Activated CD4-positive, alpha-beta T cell treated with anti-CD3 and anti-CD28 coated beads, Interleukin-2, amount 50 U/mL, for 4 hours (primary cell): ENCODE results near the gene AGBL4.

Experiments used
- DNase-seq, 2 experiments: peaks; one replicate each; pipeline ENCODE4 v3.0.0-alpha.2; 2020

AGBL4 gene

DNA sequence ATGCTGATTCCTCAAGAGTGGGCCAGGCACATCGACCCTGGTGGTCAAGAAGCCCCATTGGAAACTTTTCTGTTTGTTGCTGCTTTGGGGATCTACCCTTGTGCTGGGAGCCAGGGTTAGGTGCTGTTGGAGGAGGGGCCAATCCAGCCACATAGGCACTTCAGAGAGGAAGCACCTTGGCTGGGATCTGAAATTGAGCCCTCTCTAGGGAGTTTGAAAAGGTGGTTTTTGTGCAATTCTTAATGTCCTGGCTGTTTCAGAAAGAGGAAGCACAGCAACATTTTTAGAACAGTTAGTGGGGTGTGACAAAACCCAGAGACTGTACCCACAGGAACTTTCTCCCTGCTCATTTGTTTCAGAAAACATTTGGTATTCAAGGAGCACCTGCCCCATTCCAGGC is 1229.9 kb downstream of the AGBL4 start:
- no peak for DNase-seq

DNA sequence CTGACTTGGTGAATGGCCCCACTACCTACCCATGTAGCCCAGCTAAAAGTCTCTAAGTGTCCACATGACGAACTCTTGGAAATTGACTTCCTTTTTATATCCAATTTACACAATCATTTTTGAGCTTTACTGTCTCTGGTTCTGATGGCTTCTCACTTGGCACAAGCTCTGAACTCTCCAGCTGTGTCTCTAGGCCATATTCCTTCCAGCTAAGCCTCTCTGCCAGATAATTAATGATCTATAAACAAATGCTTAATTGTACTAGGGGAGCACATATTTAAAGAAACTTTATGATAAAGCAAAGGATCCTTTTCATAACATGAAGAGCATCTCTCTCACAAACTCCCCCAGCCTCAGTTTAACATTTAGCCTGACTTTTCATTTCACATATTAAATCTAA is 1230.8 kb downstream of the AGBL4 start:
- DNase-seq: no peak

DNA sequence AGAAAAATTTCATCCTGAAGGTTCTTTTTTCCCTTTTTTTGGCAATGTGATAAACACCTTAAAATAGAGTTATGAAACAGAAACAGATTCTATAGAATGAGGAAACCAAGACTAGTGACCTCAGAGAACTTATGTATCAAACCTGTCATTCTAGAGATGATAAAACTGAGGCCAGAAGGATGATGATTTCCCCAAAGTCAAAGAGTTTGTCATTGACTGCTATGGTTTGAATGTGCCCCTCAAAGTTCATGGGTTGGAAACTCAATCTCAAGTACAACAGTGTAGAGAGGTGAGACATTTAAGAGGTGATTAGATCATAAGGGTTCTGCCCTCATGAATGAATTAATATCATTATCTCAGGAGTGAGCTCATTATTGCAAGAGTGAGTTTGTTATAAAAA is 1233.4 kb downstream of the AGBL4 start:
- no peak for DNase-seq

DNA sequence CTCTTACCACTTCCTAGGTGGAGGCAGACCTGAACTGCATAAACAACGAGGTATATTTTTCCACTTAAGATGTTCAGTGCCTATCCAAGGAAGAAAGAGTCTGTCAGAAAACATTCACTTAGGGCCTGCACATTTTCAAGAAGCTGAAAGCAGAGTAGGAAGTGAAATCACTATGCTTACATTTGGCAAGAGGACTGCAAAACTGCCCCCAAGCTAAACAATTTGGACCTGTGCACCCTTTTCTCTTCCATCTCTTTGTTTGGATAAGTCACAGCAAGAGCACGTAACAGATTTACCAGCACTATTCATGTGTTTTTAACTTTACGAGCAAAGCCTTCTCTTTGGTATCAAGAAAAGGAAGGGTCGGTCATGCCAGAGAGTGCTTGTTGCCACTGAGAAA is 1233.9 kb downstream of the AGBL4 start:
- no peak for DNase-seq

GRCh38 chr1:48785869-48786268 is 1237.9 kb downstream of the AGBL4 start:
- DNase-seq: no peak

GRCh38 chr1:48784301-48784700 is 1239.5 kb downstream of the AGBL4 start:
- DNase-seq: no peak

DNA sequence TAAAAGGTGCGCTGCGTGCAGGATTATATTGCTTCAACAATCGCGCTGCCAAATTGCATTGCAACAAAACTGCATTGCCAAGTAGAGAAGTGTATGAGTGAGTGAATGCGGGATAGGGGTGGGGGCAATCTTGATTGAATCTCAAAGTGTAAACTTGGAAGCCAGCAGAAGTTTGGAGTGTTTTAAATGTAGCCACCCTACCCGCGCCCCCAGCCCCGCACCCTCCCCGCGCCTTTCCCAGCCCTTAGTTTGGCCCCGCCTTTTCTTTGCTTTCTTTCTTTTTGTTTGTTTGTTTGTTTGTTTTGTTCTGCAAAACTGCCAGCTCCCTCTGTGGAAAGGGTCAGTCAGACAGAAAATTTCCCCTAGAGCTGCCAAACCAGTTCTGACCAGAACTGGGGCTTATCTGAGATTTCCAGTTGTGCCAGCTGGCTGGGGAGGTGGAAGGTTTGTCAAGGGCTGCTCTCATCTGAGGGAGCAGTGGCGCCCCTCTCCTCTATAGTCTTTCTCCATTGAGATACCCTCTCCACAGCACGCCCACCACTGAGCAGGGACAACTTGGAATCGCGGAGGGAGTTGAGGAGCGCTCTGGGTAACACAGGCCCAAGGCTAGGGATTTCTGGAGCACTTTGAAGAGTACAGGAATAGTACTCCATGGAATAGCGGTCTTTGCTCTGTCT is 1246.4 kb downstream of the AGBL4 start:
- DNase-seq: no peak

- peak; percentile 34 to 37 for DNase-seq
Measured at GRCh38 chr1:48776393-48777218, 1247.1 kb downstream of the AGBL4 start, which contains the start of gene BEND5. BEND5 (minus strand) TSS chr1:48776891; CDS start chr1:48776831, 60 bp downstream.

GRCh38 chr1:48775831-48776392 is 1247.8 kb downstream of the AGBL4 start:
- DNase-seq: no peak

GRCh38 chr1:48773133-48773532 is 1250.6 kb downstream of the AGBL4 start:
- no peak for DNase-seq

DNA sequence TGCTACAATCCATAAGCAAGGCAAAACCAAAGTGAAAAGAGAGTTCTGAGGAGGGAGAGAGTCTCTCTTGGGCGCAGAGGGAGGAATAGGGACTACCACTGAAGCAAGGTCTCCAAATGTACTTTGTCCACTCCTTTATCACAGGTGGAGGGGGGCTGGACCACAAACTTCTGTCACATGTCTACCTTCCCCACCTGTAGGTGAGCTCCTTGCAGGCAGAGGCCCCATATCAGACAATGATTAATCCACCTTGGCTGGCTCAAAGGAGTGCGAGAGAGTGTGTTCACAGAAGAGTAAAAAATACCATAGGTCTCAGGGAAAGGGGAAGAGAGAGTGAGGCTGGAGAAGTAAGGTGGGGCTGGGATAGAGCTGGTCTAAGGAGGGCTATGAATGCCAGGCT is 1251.5 kb downstream of the AGBL4 start:
- no peak for DNase-seq

GRCh38 chr1:48771561-48771960 is 1252.2 kb downstream of the AGBL4 start:
- DNase-seq: no peak

- DNase-seq: no peak
Measured at GRCh38 chr1:48767975-48768510, 1255.7 kb downstream of the AGBL4 start.

- no peak for DNase-seq
Measured at GRCh38 chr1:48765335-48765734, 1258.4 kb downstream of the AGBL4 start.

DNA sequence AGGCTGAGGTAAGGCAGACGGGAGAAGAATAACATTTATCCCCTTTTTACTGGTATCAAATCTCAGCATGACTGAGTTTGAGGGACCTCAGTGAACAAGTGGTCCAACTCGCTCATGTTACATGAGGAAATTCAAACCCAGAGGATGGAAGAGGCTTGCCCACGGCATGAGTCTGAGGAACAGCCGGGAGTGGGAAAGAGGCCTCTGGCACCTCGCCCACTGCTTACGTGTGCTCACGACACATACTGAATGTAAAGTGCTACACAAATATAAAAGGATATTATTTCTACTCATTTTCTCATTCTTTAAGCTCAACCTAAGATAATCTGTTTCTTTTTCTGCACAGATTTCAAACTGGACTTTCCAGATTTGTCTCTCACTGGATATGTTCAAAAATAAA is 1261.8 kb downstream of the AGBL4 start:
- no peak for DNase-seq

GRCh38 chr1:48761411-48761810 is 1262.3 kb downstream of the AGBL4 start:
- no peak for DNase-seq

- no peak for DNase-seq
Measured at GRCh38 chr1:48760857-48761256, 1262.9 kb downstream of the AGBL4 start.

DNA sequence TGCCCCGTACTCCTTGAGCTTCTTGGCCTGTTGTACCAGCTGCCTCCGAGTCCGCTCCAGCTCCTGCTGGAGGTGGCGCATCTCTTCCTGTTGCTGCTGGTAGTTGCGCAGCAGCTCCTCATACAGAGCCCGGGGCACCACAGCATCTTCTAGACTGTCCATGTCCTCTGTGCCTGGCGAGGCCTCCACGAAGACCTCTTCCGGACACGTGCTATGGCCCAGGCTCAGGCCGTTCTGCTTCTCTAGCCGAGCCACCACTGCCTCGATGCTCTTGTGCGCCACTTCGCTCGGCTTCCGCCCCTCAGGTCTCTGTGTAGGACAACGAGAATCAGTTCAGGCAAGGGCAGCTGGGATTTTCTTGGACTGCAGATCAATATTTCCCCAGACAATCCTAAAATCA is 1264.8 kb downstream of the AGBL4 start:
- no peak for DNase-seq

DNA sequence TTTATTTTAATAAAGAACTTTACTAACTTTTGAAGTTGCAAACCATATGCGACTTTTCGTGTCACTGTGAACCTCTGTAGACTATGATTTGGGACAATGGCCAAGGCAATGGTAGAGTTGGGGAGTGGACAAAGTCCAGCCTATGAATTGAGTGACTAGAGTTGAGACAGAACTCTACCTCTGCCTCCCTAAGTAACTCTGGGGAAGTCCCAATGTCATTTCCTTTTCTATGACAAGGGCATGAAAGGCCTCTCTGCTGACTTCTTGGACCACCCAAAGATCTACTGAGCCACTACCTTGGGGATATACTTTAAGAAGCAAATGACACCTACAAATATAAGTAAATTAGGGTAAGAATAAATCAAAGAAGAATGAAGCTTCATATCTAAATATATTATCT is 1266.4 kb downstream of the AGBL4 start:
- no peak for DNase-seq

- no peak for DNase-seq
Measured at GRCh38 chr1:48756683-48757316, 1267.0 kb downstream of the AGBL4 start.

GRCh38 chr1:48753293-48753692 is 1270.5 kb downstream of the AGBL4 start:
- no peak for DNase-seq

- DNase-seq: no peak
Measured at GRCh38 chr1:48750109-48750508, 1273.6 kb downstream of the AGBL4 start.

- no peak for DNase-seq
Measured at GRCh38 chr1:48749068-48749467, 1274.7 kb downstream of the AGBL4 start.
